OCI-LY1 (cell line): ENCODE results near the gene SEMA6D.

Source experiments
- H2AFZ ChIP-seq: fragments of 200-600 bp; sonication (generic), shearing (Covaris generic); 2 replicates; pipeline ENCODE4 v1.6.0; 2014; ENCODE audit warnings: antibody characterized with exemption, mild to moderate bottlenecking, low read length
- H3F3A ChIP-seq: fragments of 200-600 bp; sonication (generic), shearing (Covaris generic); 2 replicates; pipeline ENCODE4 v1.6.0; 2014; ENCODE audit warnings: mild to moderate bottlenecking, antibody characterized with exemption, low read length, moderate library complexity; ENCODE audit not compliant: insufficient read depth
- H3K27ac ChIP-seq: fragments of 200-600 bp; sonication (generic); 2 replicates; pipeline ENCODE4 v1.5.1; 2014; ENCODE audit warnings: low read length, mixed run types, mild to moderate bottlenecking, low read depth; ENCODE audit not compliant: poor library complexity, severe bottlenecking
- H3K27me3 ChIP-seq: fragments of 200-600 bp; sonication (generic); 2 replicates; pipeline ENCODE4 v1.6.0; 2014; ENCODE audit warnings: antibody characterized with exemption, mild to moderate bottlenecking, low read length, moderate library complexity; ENCODE audit not compliant: insufficient read depth
- H3K36me3 ChIP-seq: fragments of 200-600 bp; sonication (generic); 2 replicates; pipeline ENCODE4 v1.6.1; 2014; ENCODE audit warnings: mild to moderate bottlenecking, antibody characterized with exemption, low read length, moderate library complexity, mixed read lengths; ENCODE audit not compliant: insufficient read depth
- H3K4me1 ChIP-seq: fragments of 200-600 bp; sonication (generic); 2 replicates; pipeline ENCODE4 v1.5.1; 2014; ENCODE audit warnings: mild to moderate bottlenecking, low read length, moderate library complexity; ENCODE audit not compliant: insufficient read depth, severe bottlenecking
- H3K4me2 ChIP-seq: fragments of 200-600 bp; sonication (generic), shearing (Covaris generic); 2 replicates; pipeline ENCODE4 v1.6.1; 2014; ENCODE audit warnings: low read length
- H3K4me3 ChIP-seq: fragments of 200-600 bp; sonication (generic); 2 replicates; pipeline ENCODE4 v1.5.1; 2014; ENCODE audit warnings: low read length, low read depth, mild to moderate bottlenecking, mixed read lengths; ENCODE audit not compliant: poor library complexity, severe bottlenecking
- H3K79me2 ChIP-seq: fragments of 200-600 bp; shearing (Covaris generic); 2 replicates; pipeline ENCODE4 v1.6.1; 2016; ENCODE audit warnings: mixed run types, low read length, mixed read lengths; ENCODE audit not compliant: insufficient read depth
- H3K9ac ChIP-seq: fragments of 200-600 bp; sonication (generic), shearing (Covaris generic); 2 replicates; pipeline ENCODE4 v1.6.1; 2014; ENCODE audit warnings: mild to moderate bottlenecking, low read length, mixed read lengths
- H3K9me2 ChIP-seq: fragments of 200-600 bp; sonication (generic), shearing (Covaris generic); 2 replicates; pipeline ENCODE4 v1.6.1; 2014; ENCODE audit warnings: low read depth, mild to moderate bottlenecking, low read length, mixed read lengths
- H3K9me3 ChIP-seq: fragments of 200-600 bp; shearing (Covaris generic); 2 replicates; pipeline ENCODE4 v1.6.1; 2014; ENCODE audit warnings: low read length, mixed read lengths
- H4K20me1 ChIP-seq: fragments of 200-600 bp; sonication (generic), shearing (Covaris generic); 2 replicates; pipeline ENCODE4 v1.6.0; 2016; ENCODE audit warnings: mild to moderate bottlenecking, low read length; ENCODE audit not compliant: insufficient read depth
- EZH2 ChIP-seq: fragments of 200-600 bp; sonication (generic), shearing (Covaris generic); IDR thresholded peaks from 2 replicates; pipeline ENCODE4 v1.8.0; 2017; ENCODE audit warnings: borderline replicate concordance, mixed run types, mild to moderate bottlenecking, antibody characterized with exemption, low read length, moderate library complexity, mixed read lengths
- TF ChIP-seq, protein P1 (sequence below): fragments of 200-600 bp; sonication (generic), shearing (Covaris generic); IDR thresholded peaks from 2 replicates; pipeline ENCODE4 v1.5.1; 2017; ENCODE audit warnings: mild to moderate bottlenecking, antibody characterized with exemption, low read length, moderate library complexity, mixed read lengths

SEMA6D gene

DNA sequence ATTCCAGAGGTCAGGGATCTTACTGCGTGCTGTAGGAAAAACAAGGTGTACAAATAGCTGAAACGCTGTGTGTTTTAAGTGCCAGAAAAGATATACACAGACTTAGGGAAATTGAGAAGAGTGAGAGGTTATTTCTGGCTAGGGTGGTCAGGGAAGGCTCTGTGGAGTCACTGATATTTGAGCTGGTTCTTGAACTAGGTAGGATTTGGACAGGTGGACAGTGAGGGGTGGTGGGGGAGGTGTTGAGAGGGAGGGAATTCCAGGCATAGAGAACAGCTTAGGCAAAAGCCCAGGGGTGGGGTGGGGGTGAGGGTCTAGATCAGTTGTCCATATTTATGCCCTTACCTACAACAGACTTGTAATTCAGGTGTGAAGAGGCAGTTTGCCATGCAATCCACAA is 7.0 kb downstream of the SEMA6D start:
- Histone ChIP-seq H3K36me3 (no peaks in the 10 kb centered on the region), H4K20me1 (no peaks in the 10 kb centered on the region), H3K9me3 (no peaks in the 10 kb centered on the region), H3K27me3 (no peaks in the 10 kb centered on the region), H3F3A (no peaks in the 10 kb centered on the region), H3K9me2 (no peaks in the 10 kb centered on the region), H3K4me2 (no peak overlapping the region), H2AFZ (no peak overlapping the region), H3K79me2 (no peaks in the 10 kb centered on the region), H3K4me1 (no peaks in the 10 kb centered on the region), H3K4me3 (no peak overlapping the region), H3K27ac (no peak overlapping the region), H3K9ac (no peak overlapping the region)
- TF ChIP-seq EZH2 = no peak
- TF ChIP-seq, protein P1, sequence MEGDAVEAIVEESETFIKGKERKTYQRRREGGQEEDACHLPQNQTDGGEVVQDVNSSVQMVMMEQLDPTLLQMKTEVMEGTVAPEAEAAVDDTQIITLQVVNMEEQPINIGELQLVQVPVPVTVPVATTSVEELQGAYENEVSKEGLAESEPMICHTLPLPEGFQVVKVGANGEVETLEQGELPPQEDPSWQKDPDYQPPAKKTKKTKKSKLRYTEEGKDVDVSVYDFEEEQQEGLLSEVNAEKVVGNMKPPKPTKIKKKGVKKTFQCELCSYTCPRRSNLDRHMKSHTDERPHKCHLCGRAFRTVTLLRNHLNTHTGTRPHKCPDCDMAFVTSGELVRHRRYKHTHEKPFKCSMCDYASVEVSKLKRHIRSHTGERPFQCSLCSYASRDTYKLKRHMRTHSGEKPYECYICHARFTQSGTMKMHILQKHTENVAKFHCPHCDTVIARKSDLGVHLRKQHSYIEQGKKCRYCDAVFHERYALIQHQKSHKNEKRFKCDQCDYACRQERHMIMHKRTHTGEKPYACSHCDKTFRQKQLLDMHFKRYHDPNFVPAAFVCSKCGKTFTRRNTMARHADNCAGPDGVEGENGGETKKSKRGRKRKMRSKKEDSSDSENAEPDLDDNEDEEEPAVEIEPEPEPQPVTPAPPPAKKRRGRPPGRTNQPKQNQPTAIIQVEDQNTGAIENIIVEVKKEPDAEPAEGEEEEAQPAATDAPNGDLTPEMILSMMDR = no peak

DNA sequence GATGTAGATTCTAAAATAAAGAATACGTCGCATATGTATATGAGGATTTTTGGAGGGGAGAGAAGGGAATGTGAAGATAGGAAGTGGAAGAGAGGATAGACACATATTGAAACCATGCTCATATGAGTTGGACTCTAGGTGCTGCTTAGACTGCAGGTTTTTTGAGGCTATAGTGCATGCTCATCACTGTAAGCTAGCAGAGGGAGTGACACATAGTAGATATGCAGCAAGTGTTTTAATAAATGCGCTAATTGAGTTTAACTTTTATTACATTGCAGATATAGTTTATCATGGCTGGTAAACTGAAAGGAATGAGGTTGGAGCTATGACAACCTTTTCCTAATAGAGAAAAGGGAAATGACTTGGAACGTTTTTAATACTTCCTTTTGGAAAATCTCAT is 7.7 kb downstream of the SEMA6D start:
- no peaks in the 10 kb centered on the region for H3K36me3 ChIP-seq
- no peaks in the 10 kb centered on the region for H3K9me3 ChIP-seq
- H4K20me1 ChIP-seq = no peaks in the 10 kb centered on the region
- no peaks in the 10 kb centered on the region for H3F3A ChIP-seq
- no peaks in the 10 kb centered on the region for H3K79me2 ChIP-seq
- no peak overlapping the region for H3K4me3 ChIP-seq
- no peaks in the 10 kb centered on the region for H3K27me3 ChIP-seq
- no peak for TF ChIP-seq EZH2
- TF ChIP-seq, protein P1 = no peak
- no peaks in the 10 kb centered on the region for H3K9me2 ChIP-seq
- H3K4me1 ChIP-seq = no peaks in the 10 kb centered on the region
- no peak overlapping the region for H3K4me2 ChIP-seq
- no peak overlapping the region for H2AFZ ChIP-seq
- H3K9ac ChIP-seq = no peak overlapping the region
- H3K27ac ChIP-seq = no peak overlapping the region

DNA sequence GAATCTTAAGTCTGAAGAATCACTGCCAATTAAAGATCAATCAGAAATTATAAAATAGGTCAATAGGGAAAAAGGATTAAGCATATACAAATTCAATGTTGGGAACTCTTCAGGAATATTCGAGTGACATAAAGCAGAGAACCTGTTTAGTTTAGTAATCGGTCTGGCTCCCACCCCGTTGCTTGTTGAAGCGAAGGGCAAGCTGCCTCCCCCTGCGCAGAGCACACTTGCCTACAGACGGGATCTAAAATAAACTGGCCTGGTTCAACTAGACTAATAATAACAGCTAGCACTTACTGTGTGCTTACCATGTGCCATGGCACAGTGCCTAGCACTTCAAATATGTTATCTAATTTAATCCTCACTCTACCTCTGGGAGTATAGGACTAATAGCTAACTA is 8.6 kb downstream of the SEMA6D start:
- Histone ChIP-seq H3F3A (no peaks in the 10 kb centered on the region), H3K36me3 (no peaks in the 10 kb centered on the region), H4K20me1 (no peaks in the 10 kb centered on the region), H3K4me2 (no peak overlapping the region), H3K79me2 (no peaks in the 10 kb centered on the region), H3K9me2 (no peaks in the 10 kb centered on the region), H3K9me3 (no peaks in the 10 kb centered on the region), H3K4me3 (no peak overlapping the region), H3K27me3 (no peaks in the 10 kb centered on the region), H3K27ac (no peak overlapping the region), H3K9ac (no peak overlapping the region), H2AFZ (no peak overlapping the region), H3K4me1 (no peaks in the 10 kb centered on the region)
- TF ChIP-seq, protein P1 = no peak
